ENCODE measurements around the gene MIF4GD. TPM values are rescaled to one million over a fixed set of nuclear protein-coding genes. Genes with fewer than 3 reads are reported as not detected.

Gene MIF4GD
- total and polyA plus RNA-seq, 2 of the 4 experiments (the other 2 are of a cell fraction) = 4.1 to 6.9 TPM

- Histone ChIP-seq H3K14ac (replicated peaks; ENCODE audit: low read depth, low read length) (no peak overlapping the region), H3K23ac (ENCODE audit: low read depth, low read length) (no peak overlapping the region), H4K5ac (ENCODE audit: low read depth, low read length) (no peak overlapping the region), H4K20me1 (ENCODE audit: insufficient read depth, low read length) (peaks cover 12% of the 10 kb centered on the region), H3K56ac (ENCODE audit: extremely low read depth, insufficient read depth, low read length) (no peak overlapping the region), H3K4me2 (ENCODE audit: low read depth, low read length) (no peak overlapping the region), H3K9ac (ENCODE audit: low read depth, low read length) (no peak overlapping the region), H3K9me1 (ENCODE audit: insufficient read depth, low read length) (no peaks in the 10 kb centered on the region), H4K8ac (ENCODE audit: low read depth in 2 of 2, low read length in 2 of 2) (no peak overlapping the region), H3K4ac (ENCODE audit: low read depth, low read length) (no peak overlapping the region), H3K79me1 (ENCODE audit: low read depth in 1 of 2, low read length in 2 of 2) (peaks cover 0 to 12% of the 10 kb centered on the region in 2 experiments; a peak in 1 of 4 replicates), H3K36me3 (ENCODE audit: control insufficient read depth, insufficient read depth, low read length) (peaks cover 77% of the 10 kb centered on the region), H3K27ac (ENCODE audit: insufficient read depth, low read length) (no peak overlapping the region), H2BK5ac (ENCODE audit: low read depth, low read length, poor library complexity, severe bottlenecking) (no peak overlapping the region), H2BK15ac (ENCODE audit: low read depth, low read length) (no peak overlapping the region), H2AK9ac (replicated peaks; ENCODE audit: low read depth, low read length, poor library complexity) (peak overlapping the region; percentile 58), H3K27me3 (ENCODE audit: control insufficient read depth, insufficient read depth, low read length) (no peaks in the 10 kb centered on the region), H2AFZ (replicated peaks; ENCODE audit: low read length, poor library complexity) (no peak overlapping the region), H4K91ac (ENCODE audit: insufficient read depth, low read depth, low read length) (no peak overlapping the region), H2BK20ac (ENCODE audit: low read depth, low read length) (no peak overlapping the region), H2AK5ac (ENCODE audit: low read depth, low read length) (no peak overlapping the region), H3K18ac (ENCODE audit: low read depth, low read length) (no peak overlapping the region), H3K4me3 (ENCODE audit: insufficient read depth, low read depth, low read length) (no peak overlapping the region), H3K4me1 (ENCODE audit: control insufficient read depth, insufficient read depth, low read length) (no peaks in the 10 kb centered on the region), H2BK120ac (ENCODE audit: low read depth, low read length) (no peak overlapping the region), H3K9me3 (ENCODE audit: control insufficient read depth, insufficient read depth, low read length) (no peaks in the 10 kb centered on the region)
- dilution Hi-C loops (cut with HindIII; ENCODE audit: low sequenced_read_pairs, unreplicated experiment) = no loop called here
- BruUV-seq (replicated peaks) = no TSS peak
- in situ Hi-C loops (cut with MboI; ENCODE audit: low sequenced_read_pairs) = no loop called here
- CTCF ChIA-PET = no interaction called here
- POLR2A ChIA-PET (ENCODE audit: unreplicated experiment) = no interaction called here
- no peak for ATAC-seq (ENCODE audit: low read depth)
- TF ChIP-seq ELK1 (IDR thresholded peaks at IDR 0.05; ENCODE audit: borderline replicate concordance, low read depth, low read length) (no peak), SMC3 (IDR thresholded peaks at IDR 0.05; ENCODE audit: low read depth, low read length) (no peak), POLR2A (IDR thresholded peaks at IDR 0.05; ENCODE audit: low read depth, low read length) (no peak), NFE2L2 (IDR thresholded peaks at IDR 0.05; ENCODE audit: low read depth, low read length) (no peak), MXI1 (IDR thresholded peaks at IDR 0.05; ENCODE audit: borderline replicate concordance, low read depth, low read length) (no peak)
- no peak for DNase-seq
- intact Hi-C loops (cut with micrococcal nuclease) = no loop called here
- WGBS, 2 experiments (ENCODE audit: extremely low coverage in 2 of 2, insufficient read length in 1 of 2) = 100% methylated on average over 2 of the region's 11 CpGs; no CpG with 5 or more reads in 1 of the 2 experiments
Observed at GRCh38 chr17:75238020-75238580, 32.9 kb downstream of the MIF4GD start.

All from IMR-90 (cell line).